Vagina (tissue), 2 donors: ENCODE data around the gene ASPM. TPM values are rescaled to one million over a fixed set of nuclear protein-coding genes. Genes with fewer than 3 reads are reported as not detected.

ENCODE experiments used
- DNase-seq, 2 donors: peaks; one replicate each; pipeline ENCODE4 v3.0.0-alpha.2; 2017; ENCODE audit errors: extremely low spot score in 2 of 2
- H3K27ac ChIP-seq: fragments of 200-600 bp; sonication (generic); one replicate; pipeline ENCODE4 v1.5.1; 2019
- H3K27me3 ChIP-seq: fragments of 200-600 bp; sonication (generic); one replicate; pipeline ENCODE4 v1.5.1; 2019
- H3K36me3 ChIP-seq, 2 donors: fragments of 200-600 bp; sonication (generic); one replicate each; pipeline ENCODE4 v1.5.1; 2017 to 2019
- H3K4me1 ChIP-seq: fragments of 200-600 bp; sonication (generic); one replicate; pipeline ENCODE4 v1.5.1; 2019
- H3K4me3 ChIP-seq, 2 donors: fragments of 200-600 bp; sonication (generic); 1 replicate in 1 of 2; 2 replicates in 1 of 2; pipeline ENCODE4 v1.5.1; 2016 to 2019
- H3K9me3 ChIP-seq: fragments of 200-600 bp; sonication (generic); one replicate; pipeline ENCODE4 v1.5.1; 2019
- CTCF ChIP-seq, 3 experiments: fragments of 450-650 bp in 2 of 3; fragments of 200-600 bp in 1 of 3; sonication (generic) in 1 of 3; IDR thresholded peaks; one replicate each; pipeline ENCODE4 v1.5.1; 2017 to 2019; ENCODE audit warnings: antibody characterized with exemption in 3 of 3, mild to moderate bottlenecking in 2 of 3, moderate library complexity in 2 of 3
- POLR2A ChIP-seq, 2 donors: fragments of 450-650 bp; IDR thresholded peaks; one replicate each; pipeline ENCODE4 v1.6.1; 2017; ENCODE audit warnings: antibody characterized with exemption in 2 of 2, mild to moderate bottlenecking in 2 of 2, moderate library complexity in 2 of 2
- POLR2AphosphoS5 ChIP-seq, 2 donors: sonication (generic); formaldehyde crosslinking; IDR thresholded peaks; one replicate each; pipeline ENCODE4 v1.9.0; 2017; ENCODE audit warnings: antibody characterized with exemption in 2 of 2, mild to moderate bottlenecking in 2 of 2, low read depth in 1 of 2; ENCODE audit not compliant: insufficient read depth in 1 of 2
- intact Hi-C: fragments of 100-400 bp; cut with DNase I; formaldehyde crosslinking; loops from one replicate; pipeline ENCODE4 v1.15.1; 2023
- total RNA-seq: library from RNA; depleted of rRNA; stranded (reverse); fragments of >200 nt; gene quantifications from one replicate; pipeline ENCODE4 v1.2.3, GENCODE V29; 2016

Gene ASPM
- total RNA-seq, 1 donor from 2014 or later, result 4.2 TPM

GRCh38 chr1:197137322-197137721 is 9.1 kb downstream of the ASPM start:
- Histone ChIP-seq H3K9me3 (no peaks in the 10 kb centered on the region), H3K4me3 (no peak overlapping the region), H3K27ac (no peak overlapping the region), H3K4me1 (no peaks in the 10 kb centered on the region), H3K36me3 (no peaks in the 10 kb centered on the region), H3K27me3 (no peaks in the 10 kb centered on the region)
- no peak for TF ChIP-seq POLR2AphosphoS5 (IDR thresholded peaks at IDR 0.05; ENCODE audit: insufficient read depth in 1 of 2, low read depth in 1 of 2)
- no peak for TF ChIP-seq POLR2A (IDR thresholded peaks at IDR 0.05)
- TF ChIP-seq CTCF (IDR thresholded peaks at IDR 0.05), result no peak
- DNase-seq, result no peak
- intact Hi-C loops, result no loop called here

GRCh38 chr1:197130677-197131304 is 15.7 kb downstream of the ASPM start:
- intact Hi-C loops, result no loop called here
- no peaks in the 10 kb centered on the region for H3K36me3 ChIP-seq
- no peaks in the 10 kb centered on the region for H3K4me1 ChIP-seq
- TF ChIP-seq POLR2A (IDR thresholded peaks at IDR 0.05) (no peak), POLR2AphosphoS5 (IDR thresholded peaks at IDR 0.05; ENCODE audit: insufficient read depth in 1 of 2, low read depth in 1 of 2) (no peak), CTCF (IDR thresholded peaks at IDR 0.05) (no peak)
- no peak for DNase-seq
- H3K9me3 ChIP-seq, result no peaks in the 10 kb centered on the region
- no peaks in the 10 kb centered on the region for H3K27me3 ChIP-seq
- no peak overlapping the region for H3K4me3 ChIP-seq
- H3K27ac ChIP-seq, result no peak overlapping the region

- Histone ChIP-seq H3K27me3 (no peaks in the 10 kb centered on the region), H3K4me1 (no peaks in the 10 kb centered on the region), H3K4me3 (no peak overlapping the region), H3K36me3 (no peaks in the 10 kb centered on the region), H3K9me3 (no peaks in the 10 kb centered on the region), H3K27ac (no peak overlapping the region)
- intact Hi-C loops, result no loop called here
- no peak for TF ChIP-seq POLR2A (IDR thresholded peaks at IDR 0.05)
- TF ChIP-seq POLR2AphosphoS5 (IDR thresholded peaks at IDR 0.05; ENCODE audit: insufficient read depth in 1 of 2, low read depth in 1 of 2), result no peak
- TF ChIP-seq CTCF (IDR thresholded peaks at IDR 0.05), result no peak
- no peak for DNase-seq
These were observed 16.8 kb downstream of the ASPM start for GRCh38 chr1:197129698-197130097.

GRCh38 chr1:197127246-197127912 is 19.1 kb downstream of the ASPM start:
- no peak overlapping the region for H3K4me3 ChIP-seq
- H3K27ac ChIP-seq, result no peak overlapping the region
- no peaks in the 10 kb centered on the region for H3K27me3 ChIP-seq
- TF ChIP-seq POLR2AphosphoS5 (IDR thresholded peaks at IDR 0.05; ENCODE audit: insufficient read depth in 1 of 2, low read depth in 1 of 2), result no peak
- no peak for TF ChIP-seq POLR2A (IDR thresholded peaks at IDR 0.05)
- TF ChIP-seq CTCF (IDR thresholded peaks at IDR 0.05), result no peak
- no peak for DNase-seq
- no peaks in the 10 kb centered on the region for H3K4me1 ChIP-seq
- intact Hi-C loops, result no loop called here
- no peaks in the 10 kb centered on the region for H3K36me3 ChIP-seq
- H3K9me3 ChIP-seq, result no peaks in the 10 kb centered on the region

GRCh38 chr1:197126691-197127090 is 19.8 kb downstream of the ASPM start:
- DNase-seq, result no peak
- no peak for TF ChIP-seq POLR2AphosphoS5 (IDR thresholded peaks at IDR 0.05; ENCODE audit: insufficient read depth in 1 of 2, low read depth in 1 of 2)
- TF ChIP-seq CTCF (IDR thresholded peaks at IDR 0.05), result no peak
- no peak for TF ChIP-seq POLR2A (IDR thresholded peaks at IDR 0.05)
- H3K4me3 ChIP-seq, result no peak overlapping the region
- no peaks in the 10 kb centered on the region for H3K27me3 ChIP-seq
- no peaks in the 10 kb centered on the region for H3K4me1 ChIP-seq
- no peak overlapping the region for H3K27ac ChIP-seq
- no peaks in the 10 kb centered on the region for H3K9me3 ChIP-seq
- no peaks in the 10 kb centered on the region for H3K36me3 ChIP-seq
- intact Hi-C loops, result no loop called here
